Measurements from ENCODE around the gene PLD4.

Gene PLD4

GRCh38 chr14:104973135-104973384 lies 48.4 kb downstream of the PLD4 start:
- DNase-seq (ENCODE audit: low read depth in 1 of 2, low spot score in 1 of 2), result no peak

- DNase-seq (ENCODE audit: low read depth in 1 of 2, low spot score in 1 of 2), result no peak
These were observed 48.9 kb downstream of the PLD4 start for GRCh38 chr14:104973385-104974145.

- no peak for DNase-seq (ENCODE audit: low read depth in 1 of 2, low spot score in 1 of 2)
These were observed 49.5 kb downstream of the PLD4 start for GRCh38 chr14:104974146-104974541.

GRCh38 chr14:104974665-104975390 lies 50.1 kb downstream of the PLD4 start:
- DNase-seq (ENCODE audit: low read depth in 1 of 2, low spot score in 1 of 2), result no peak

- no peak for DNase-seq (ENCODE audit: low read depth in 1 of 2, low spot score in 1 of 2)
These were observed 51.0 kb downstream of the PLD4 start for GRCh38 chr14:104975481-104976197.

- peak; percentile 80 to 85 for DNase-seq (ENCODE audit: low read depth in 1 of 2, low spot score in 1 of 2)
These were observed 51.7 kb downstream of the PLD4 start for GRCh38 chr14:104976198-104977007.

- DNase-seq (ENCODE audit: low read depth in 1 of 2, low spot score in 1 of 2), result no peak
These were observed 52.5 kb downstream of the PLD4 start for GRCh38 chr14:104977008-104977680.

GRCh38 chr14:104977681-104978653 lies 53.3 kb downstream of the PLD4 start, which contains the start of gene AHNAK2:
Gene AHNAK2, minus strand, starts transcription at chr14:104978374. Its CDS starts 137 bp downstream, at chr14:104978237.
- peak in 1 of 2 donors; percentile 29 for DNase-seq (ENCODE audit: low read depth in 1 of 2, low spot score in 1 of 2)

- no peak for DNase-seq (ENCODE audit: low read depth in 1 of 2, low spot score in 1 of 2)
These were observed 54.3 kb downstream of the PLD4 start for GRCh38 chr14:104978746-104979691.

GRCh38 chr14:104979758-104980610 lies 55.3 kb downstream of the PLD4 start:
- no peak for DNase-seq (ENCODE audit: low read depth in 1 of 2, low spot score in 1 of 2)

- DNase-seq (ENCODE audit: low read depth in 1 of 2, low spot score in 1 of 2), result no peak
These were observed 56.2 kb downstream of the PLD4 start for GRCh38 chr14:104980611-104981531.

- no peak for DNase-seq (ENCODE audit: low read depth in 1 of 2, low spot score in 1 of 2)
These were observed 57.2 kb downstream of the PLD4 start for GRCh38 chr14:104981699-104982541.

- DNase-seq (ENCODE audit: low read depth in 1 of 2, low spot score in 1 of 2), result no peak
These were observed 58.0 kb downstream of the PLD4 start for GRCh38 chr14:104982548-104983230.

Data from activated T-helper 1 cell treated with anti-CD3 and anti-CD28 coated beads, Interleukin-2, amount 50 U/mL, for 16 hours (primary cell).